Endothelial cell of umbilical vein (primary cell): ENCODE measurements around the gene FAM118B. TPM values are rescaled to one million over a fixed set of nuclear protein-coding genes. Genes with fewer than 3 reads are reported as not detected.

Experiments used
- BruUV-seq: library from RNA; stranded (reverse); fragments of 400-500 nt; replicated peaks from 2 replicates; lab custom pipeline; 2021; lab: Mats Ljungman, UMichigan
- CTCF ChIA-PET: fragments of 300-600, 350-600 bp; sonication (Branson Sonifier 250); formaldehyde crosslinking; loops from one replicate; lab custom pipeline; 2021; ENCODE audit warnings: antibody characterized with exemption, inconsistent platforms; lab: Charles Lee
- POLR2A ChIA-PET: fragments of 300-600, 350-600 bp; sonication (Branson Sonifier 250); formaldehyde crosslinking; loops from one replicate; lab custom pipeline; 2021; ENCODE audit warnings: antibody characterized with exemption, inconsistent platforms; lab: Charles Lee
- DNase-seq: peaks from one replicate; pipeline ENCODE4 v3.0.0-alpha.2; 2011; ENCODE audit warnings: low read depth, low spot score
- FAIRE-seq: peaks from 2 replicates; lab custom pipeline; 2011; peaks lifted over from hg19 to GRCh38; lab: Jason Lieb, UNC
- H2AFZ ChIP-seq: 2 replicates; pipeline ENCODE4 v1.6.0; 2012; ENCODE audit warnings: low read depth, low read length, control low read depth, inconsistent platforms
- H3K27ac ChIP-seq: 2 replicates; pipeline ENCODE4 v1.5.1; 2011; ENCODE audit warnings: low read depth, mild to moderate bottlenecking, control low read depth, low read length, moderate library complexity; ENCODE audit not compliant: insufficient read depth
- H3K27me3 ChIP-seq, 2 experiments: 2 replicates each; pipeline versions ENCODE4 v1.6.0 to v1.6.1; 2011; ENCODE audit warnings: low read length in 2 of 2, mixed read lengths in 1 of 2; ENCODE audit not compliant: control insufficient read depth in 2 of 2, insufficient read depth in 2 of 2
- H3K36me3 ChIP-seq, 2 experiments: 2 replicates in 1 of 2; 3 replicates in 1 of 2; pipeline ENCODE4 v1.5.1; 2011; ENCODE audit warnings: low read length in 2 of 2, mild to moderate bottlenecking in 1 of 2, moderate library complexity in 1 of 2; ENCODE audit not compliant: control insufficient read depth in 2 of 2, insufficient read depth in 2 of 2; ENCODE audit errors: extremely low read depth in 1 of 2
- H3K4me1 ChIP-seq: 3 replicates; pipeline ENCODE4 v1.5.1; 2011; ENCODE audit warnings: mild to moderate bottlenecking, low read length; ENCODE audit not compliant: control insufficient read depth, insufficient read depth; ENCODE audit errors: extremely low read depth
- H3K4me2 ChIP-seq: 2 replicates; pipeline ENCODE4 v1.6.1; 2011; ENCODE audit warnings: low read length, control low read depth, mixed read lengths; ENCODE audit not compliant: insufficient read depth
- H3K4me3 ChIP-seq, 3 experiments: fragments of 200-600 bp in 1 of 3; sonication (generic), shearing (Covaris generic) in 1 of 3; replicated peaks in 1 of 3; 2 replicates each; pipeline ENCODE4 v1.5.1; 2011 to 2016; ENCODE audit warnings: control low read depth in 3 of 3, low read length in 3 of 3, mild to moderate bottlenecking in 2 of 3, inconsistent platforms in 1 of 3, low read depth in 1 of 3, moderate library complexity in 1 of 3; ENCODE audit not compliant: insufficient read depth in 1 of 3
- H3K79me2 ChIP-seq: 2 replicates; pipeline ENCODE4 v1.6.0; 2012; ENCODE audit warnings: low read length, inconsistent platforms; ENCODE audit not compliant: control insufficient read depth, insufficient read depth
- H3K9ac ChIP-seq: replicated peaks from 2 replicates; pipeline ENCODE3; 2011; ENCODE audit warnings: low read length, control low read depth; ENCODE audit not compliant: insufficient read depth; ENCODE audit errors: extremely low read depth
- H3K9me1 ChIP-seq: replicated peaks from 3 replicates; pipeline ENCODE4 v1.6.0; 2011; ENCODE audit warnings: mild to moderate bottlenecking, low read length; ENCODE audit not compliant: control insufficient read depth, insufficient read depth; ENCODE audit errors: extremely low read depth
- H3K9me3 ChIP-seq: replicated peaks from 2 replicates; pipeline ENCODE4 v1.5.1; 2012; ENCODE audit warnings: low read length, inconsistent platforms; ENCODE audit not compliant: control insufficient read depth, insufficient read depth
- H4K20me1 ChIP-seq: replicated peaks from 2 replicates; pipeline ENCODE3; 2011; ENCODE audit warnings: mild to moderate bottlenecking, low read length; ENCODE audit not compliant: control insufficient read depth, insufficient read depth; ENCODE audit errors: extremely low read depth
- CTCF ChIP-seq, 2 donors: IDR thresholded peaks; 1 replicate in 1 of 2; 2 replicates in 1 of 2; pipeline ENCODE4 v1.5.1; 2011; ENCODE audit warnings: low read length in 2 of 2, mild to moderate bottlenecking in 2 of 2, moderate library complexity in 2 of 2, control low read depth in 1 of 2, inconsistent platforms in 1 of 2, low read depth in 1 of 2; ENCODE audit not compliant: insufficient read depth in 1 of 2; ENCODE audit errors: extremely low read depth in 1 of 2
- EZH2 ChIP-seq: IDR thresholded peaks from 2 replicates; pipeline ENCODE4 v1.6.1; 2012; ENCODE audit warnings: borderline replicate concordance, low read depth, mild to moderate bottlenecking, moderate library complexity, low read length, inconsistent platforms; ENCODE audit not compliant: severe bottlenecking
- FOS ChIP-seq: IDR thresholded peaks from 2 replicates; pipeline ENCODE4 v1.6.1; 2011; ENCODE audit warnings: mild to moderate bottlenecking, low read length, moderate library complexity, borderline replicate concordance; ENCODE audit not compliant: insufficient read depth
- GATA2 ChIP-seq: IDR thresholded peaks from 2 replicates; pipeline ENCODE4 v1.7.0; 2011; ENCODE audit warnings: low read depth, mild to moderate bottlenecking, moderate library complexity, mixed read lengths, low read length; ENCODE audit not compliant: insufficient read length, insufficient read depth
- JUN ChIP-seq: IDR thresholded peaks from 2 replicates; pipeline ENCODE4 v1.6.1; 2011; ENCODE audit warnings: borderline replicate concordance, low read depth; ENCODE audit not compliant: insufficient read length, insufficient read depth
- MAX ChIP-seq: IDR thresholded peaks from 2 replicates; pipeline ENCODE4 v1.6.1; 2011; ENCODE audit not compliant: insufficient read depth, insufficient read length
- MYC ChIP-seq: IDR thresholded peaks from one replicate; pipeline ENCODE4 v1.6.1; 2011; ENCODE audit warnings: mild to moderate bottlenecking, low read depth, low read length
- POLR2A ChIP-seq: IDR thresholded peaks from 2 replicates; pipeline ENCODE4 v1.6.1; 2012; ENCODE audit warnings: low read depth, mild to moderate bottlenecking, control low read depth, low read length
- POLR2AphosphoS5 ChIP-seq: IDR thresholded peaks from 2 replicates; pipeline ENCODE4 v1.6.1; 2012; ENCODE audit warnings: low read depth, mild to moderate bottlenecking, control low read depth, low read length, moderate library complexity; ENCODE audit not compliant: insufficient read depth
- dilution Hi-C: fragments of 300-500 bp; cut with MboI; formaldehyde crosslinking; loops from one replicate; pipeline ENCODE4 v1.15.0; 2019; ENCODE audit warnings: low sequenced_read_pairs; ENCODE audit not compliant: extremely low pct_ligation_motif_present
- intact Hi-C: fragments of 100-400 bp; cut with micrococcal nuclease; formaldehyde crosslinking; loops from one replicate; pipeline ENCODE4 v1.10.0; 2022
- polyA plus RNA-seq, 4 experiments: library from polyadenylated mRNA; depleted of rRNA in 3 of 4; stranded (reverse) in 3 of 4; unstranded in 1 of 4; fragments of >200 nt; gene quantifications; 2 replicates each; pipeline versions ENCODE4 v1.2.1 to v1.2.3, GENCODE V29; 2011 to 2012; ENCODE audit warnings: missing spikeins in 1 of 4
- total RNA-seq: library from RNA; stranded (reverse); gene quantifications from 2 replicates; pipeline ENCODE4 v1.2.3, GENCODE V29; 2021

FAM118B gene
- total and polyA plus RNA-seq, 2 donors (not counting 3 experiments of a cell fraction or from before 2014, with no cell fraction given): 26.6 to 35.8 TPM

GRCh38 chr11:126262216-126262615 is 50.6 kb downstream of the FAM118B start:
- no TSS peak for BruUV-seq

More at GRCh38 chr11:126262216-126262615, 50.6 kb downstream of the FAM118B start:
- Histone ChIP-seq H3K4me1 (no peaks in the 10 kb centered on the region), H3K9me3 (no peaks in the 10 kb centered on the region), H4K20me1 (no peaks in the 10 kb centered on the region), H3K27ac (no peak overlapping the region), H3K9me1 (peaks cover 3% of the 10 kb centered on the region), H3K4me2 (no peak overlapping the region), H3K27me3 (no peaks in the 10 kb centered on the region), H3K79me2 (peaks cover 7% of the 10 kb centered on the region), H3K36me3 (peaks cover 41 to 43% of the 10 kb centered on the region in 2 experiments), H3K4me3 (no peak overlapping the region), H3K9ac (no peak overlapping the region), H2AFZ (no peak overlapping the region)
- intact Hi-C loops: loop anchor here (10.0 kb wide), 1 partner anchor 337 kb away; no protein-coding TSS in a partner anchor
- dilution Hi-C loops: no loop called here
- TF ChIP-seq GATA2 (no peak), EZH2 (no peak), MAX (no peak), MYC (no peak), POLR2AphosphoS5 (no peak), FOS (no peak), CTCF (IDR thresholded peaks at IDR 0.05; ENCODE audit: extremely low read depth in 1 of 2, insufficient read depth in 1 of 2, low read depth in 1 of 2, low read length in 2 of 2) (no peak), JUN (no peak), POLR2A (no peak)
- no peak for DNase-seq
- ChIA-PET CTCF (interaction anchor here (1.3 kb wide), 1 partner anchor 34 kb away, joined by 4 read pairs; no protein-coding TSS in a partner anchor), POLR2A (no interaction called here)
- no peak for FAIRE-seq
